ENCODE data around the gene TMEM120B.

Gene TMEM120B

GRCh38 chr12:121828306-121828705 is 115.8 kb downstream of the TMEM120B start:
- TF ChIP-seq, protein P1, sequence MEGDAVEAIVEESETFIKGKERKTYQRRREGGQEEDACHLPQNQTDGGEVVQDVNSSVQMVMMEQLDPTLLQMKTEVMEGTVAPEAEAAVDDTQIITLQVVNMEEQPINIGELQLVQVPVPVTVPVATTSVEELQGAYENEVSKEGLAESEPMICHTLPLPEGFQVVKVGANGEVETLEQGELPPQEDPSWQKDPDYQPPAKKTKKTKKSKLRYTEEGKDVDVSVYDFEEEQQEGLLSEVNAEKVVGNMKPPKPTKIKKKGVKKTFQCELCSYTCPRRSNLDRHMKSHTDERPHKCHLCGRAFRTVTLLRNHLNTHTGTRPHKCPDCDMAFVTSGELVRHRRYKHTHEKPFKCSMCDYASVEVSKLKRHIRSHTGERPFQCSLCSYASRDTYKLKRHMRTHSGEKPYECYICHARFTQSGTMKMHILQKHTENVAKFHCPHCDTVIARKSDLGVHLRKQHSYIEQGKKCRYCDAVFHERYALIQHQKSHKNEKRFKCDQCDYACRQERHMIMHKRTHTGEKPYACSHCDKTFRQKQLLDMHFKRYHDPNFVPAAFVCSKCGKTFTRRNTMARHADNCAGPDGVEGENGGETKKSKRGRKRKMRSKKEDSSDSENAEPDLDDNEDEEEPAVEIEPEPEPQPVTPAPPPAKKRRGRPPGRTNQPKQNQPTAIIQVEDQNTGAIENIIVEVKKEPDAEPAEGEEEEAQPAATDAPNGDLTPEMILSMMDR (IDR thresholded peaks at IDR 0.05; ENCODE audit: low read length, missing control alignments) = no peak
- no peak for DNase-seq (ENCODE audit: low read depth)

DNA sequence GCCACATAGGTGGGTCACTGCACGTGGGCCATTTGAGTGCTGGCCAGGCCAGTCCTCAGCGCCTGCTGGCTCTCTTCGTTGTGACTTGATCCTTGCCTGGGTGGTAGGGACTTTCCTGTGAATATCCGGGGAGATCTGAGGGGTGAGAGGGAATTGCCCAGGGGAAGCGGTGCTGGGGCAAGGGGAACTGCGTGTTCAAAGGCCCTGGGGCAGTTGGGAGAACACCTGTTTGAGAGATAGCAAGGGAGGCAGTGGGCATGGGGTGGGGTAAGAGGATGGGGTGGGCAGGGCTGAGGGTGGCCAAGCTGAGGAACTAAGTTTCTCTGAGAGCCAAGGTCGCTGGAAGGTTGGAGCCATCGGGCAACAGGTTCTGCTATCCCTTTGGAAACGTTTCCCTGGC is 116.3 kb downstream of the TMEM120B start:
- TF ChIP-seq, protein P1 (IDR thresholded peaks at IDR 0.05; ENCODE audit: low read length, missing control alignments) = no peak
- DNase-seq (ENCODE audit: low read depth) = no peak
- H3K4me3 ChIP-seq (replicated peaks; ENCODE audit: low read depth, low read length) = no peak overlapping the region

More at GRCh38 chr12:121828306-121828705, 115.8 kb downstream of the TMEM120B start:
- H3K4me3 ChIP-seq (replicated peaks; ENCODE audit: low read depth, low read length) = no peak overlapping the region

- DNase-seq (ENCODE audit: low read depth) = no peak
- TF ChIP-seq, protein P1 (IDR thresholded peaks at IDR 0.05; ENCODE audit: low read length, missing control alignments) = no peak
- no peak overlapping the region for H3K4me3 ChIP-seq (replicated peaks; ENCODE audit: low read depth, low read length)
Observed at GRCh38 chr12:121829250-121829918, 116.8 kb downstream of the TMEM120B start.

DNA sequence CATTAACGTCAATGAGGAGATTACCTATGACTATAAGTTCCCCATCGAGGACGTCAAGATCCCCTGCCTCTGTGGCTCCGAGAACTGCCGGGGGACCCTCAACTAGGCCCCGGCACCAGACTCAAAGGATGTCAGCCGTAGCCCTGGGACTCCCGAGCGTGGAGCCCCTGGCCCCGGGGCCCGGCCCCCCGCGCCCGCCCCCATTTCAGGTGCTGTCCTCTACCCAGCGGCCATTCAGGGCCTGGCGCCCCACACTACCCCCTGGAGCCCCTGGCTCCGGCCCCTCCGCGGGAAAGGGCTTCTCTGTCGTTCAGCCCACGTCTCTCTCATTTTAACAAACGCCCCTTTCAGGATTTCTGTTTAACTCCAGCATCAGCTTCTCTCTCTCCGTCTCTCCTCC is 117.6 kb downstream of the TMEM120B start:
- TF ChIP-seq, protein P1 (IDR thresholded peaks at IDR 0.05; ENCODE audit: low read length, missing control alignments) = no peak
- no peak overlapping the region for H3K4me3 ChIP-seq (replicated peaks; ENCODE audit: low read depth, low read length)
- no peak for DNase-seq (ENCODE audit: low read depth)

DNA sequence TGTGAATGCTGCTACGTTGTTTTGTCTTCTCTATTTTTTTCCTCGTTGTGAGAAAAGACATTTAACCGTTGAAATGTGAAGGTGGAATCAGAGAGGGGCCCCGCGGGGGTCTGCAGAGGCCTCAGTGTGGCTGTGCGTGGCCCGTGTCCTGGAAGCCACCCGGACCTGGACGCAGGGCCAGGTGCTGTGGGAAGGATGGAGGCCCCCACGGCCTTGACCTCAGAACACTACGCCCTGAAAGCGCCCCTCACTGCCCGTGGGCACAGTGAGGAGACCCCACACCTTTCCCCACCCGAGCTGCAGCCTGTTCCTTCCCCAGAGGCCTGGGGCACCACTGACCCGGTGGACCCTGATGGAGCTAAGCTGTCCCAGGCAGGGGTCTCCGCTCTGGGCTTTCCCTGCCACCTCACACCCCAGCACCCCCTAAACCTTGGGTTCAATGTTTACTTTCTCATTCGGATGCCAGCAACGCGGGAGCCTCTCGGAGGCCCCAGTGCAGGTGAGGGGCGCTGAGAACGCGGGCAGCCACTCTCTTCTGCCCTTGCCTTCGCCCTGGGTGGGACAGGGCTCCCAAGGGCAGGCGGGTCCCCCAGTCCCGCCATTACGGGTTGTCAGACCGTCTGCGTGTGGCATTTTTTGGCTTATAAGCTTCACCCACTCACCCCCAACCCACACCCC is 118.2 kb downstream of the TMEM120B start:
- no peak for DNase-seq (ENCODE audit: low read depth)
- TF ChIP-seq, protein P1 (IDR thresholded peaks at IDR 0.05; ENCODE audit: low read length, missing control alignments) = no peak
- no peak overlapping the region for H3K4me3 ChIP-seq (replicated peaks; ENCODE audit: low read depth, low read length)

Data from fibroblast of pulmonary artery (primary cell).